Ishikawa (cell line): ENCODE results near the gene ZNF214.

Experiments used
- CEBPB ChIP-seq: IDR thresholded peaks from 2 replicates; pipeline ENCODE4 v1.6.1; 2012
- CREB1 ChIP-seq: IDR thresholded peaks from 2 replicates; pipeline ENCODE4 v1.6.1; 2012; ENCODE audit warnings: low read depth
- EGR1 ChIP-seq: IDR thresholded peaks from 2 replicates; pipeline ENCODE4 v1.6.1; 2012
- EP300 ChIP-seq: IDR thresholded peaks from 2 replicates; pipeline ENCODE4 v1.6.1; 2012; ENCODE audit warnings: borderline replicate concordance
- FOXM1 ChIP-seq: IDR thresholded peaks from 2 replicates; pipeline ENCODE4 v1.6.1; 2012; ENCODE audit warnings: low read depth, borderline replicate concordance
- MAX ChIP-seq: IDR thresholded peaks from 2 replicates; pipeline ENCODE4 v1.6.1; 2012
- RAD21 ChIP-seq: IDR thresholded peaks from 2 replicates; pipeline ENCODE4 v1.6.1; 2012; ENCODE audit warnings: low read depth
- TCF12 ChIP-seq: IDR thresholded peaks from 2 replicates; pipeline ENCODE4 v1.6.1; 2012; ENCODE audit warnings: low read depth
- TEAD4 ChIP-seq: IDR thresholded peaks from 2 replicates; pipeline ENCODE4 v1.6.1; 2012
- USF1 ChIP-seq: IDR thresholded peaks from 2 replicates; pipeline ENCODE4 v1.6.1; 2012
- YY1 ChIP-seq: IDR thresholded peaks from 2 replicates; pipeline ENCODE4 v1.6.1; 2012; ENCODE audit warnings: low read depth

GRCh38 chr11:7014118-7014517 lies 6.0 kb downstream of the ZNF214 start:
- TF ChIP-seq MAX (no peak), EP300 (no peak), TEAD4 (no peak), RAD21 (no peak), CREB1 (no peak), EGR1 (no peak), FOXM1 (no peak), CEBPB (no peak), USF1 (no peak), YY1 (no peak), TCF12 (no peak)
